NB4 (cell line): ENCODE measurements around the gene ADAMTS2.

Experiments
- CTCF ChIP-seq: IDR thresholded peaks from one replicate; pipeline ENCODE4 v1.5.1; 2012; ENCODE audit warnings: low read depth, low read length
- MAX ChIP-seq: IDR thresholded peaks from 2 replicates; pipeline ENCODE4 v1.6.1; 2011; ENCODE audit warnings: low read depth, low read length
- MYC ChIP-seq: IDR thresholded peaks from 2 replicates; pipeline ENCODE4 v1.6.1; 2011; ENCODE audit warnings: low read depth, low read length

- TF ChIP-seq MAX (no peak), CTCF (no peak), MYC (no peak)
Observed at GRCh38 chr5:179275381-179275878, 69.8 kb downstream of the ADAMTS2 start.
